HG02642 (cell line): ENCODE results near the gene RBBP7.

Source experiments
- ATAC-seq: cut with Tn5 transposase; IDR thresholded peaks from one replicate; pipeline ENCODE4 v1.9.1; 2021; ENCODE audit warnings: mild to moderate bottlenecking; ENCODE audit not compliant: unreplicated experiment, poor library complexity

RBBP7 gene

GRCh38 chrX:16828124-16828908 is 41.8 kb downstream of the RBBP7 start:
- ATAC-seq: no peak

GRCh38 chrX:16827225-16827624 is 42.9 kb downstream of the RBBP7 start:
- ATAC-seq: no peak

DNA sequence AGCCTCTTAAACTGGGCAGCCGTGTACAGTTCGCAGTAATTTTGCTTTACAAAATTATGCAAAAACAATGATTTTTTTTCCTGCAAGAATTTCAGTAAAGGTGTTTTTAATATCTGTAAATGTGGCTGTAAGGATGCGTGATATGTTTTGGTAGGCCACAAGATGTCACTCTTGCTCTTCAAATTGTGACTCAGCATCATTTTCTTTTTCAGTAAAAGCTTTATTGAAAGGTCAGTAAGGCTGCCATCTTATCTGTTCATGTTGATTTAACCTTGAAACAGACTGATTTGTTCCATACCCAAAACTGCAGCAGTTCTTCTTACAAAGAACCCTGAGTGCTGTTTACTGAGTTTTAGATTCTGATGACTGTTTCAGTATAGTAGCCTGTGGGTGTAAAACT is 44.0 kb downstream of the RBBP7 start:
- ATAC-seq: no peak

GRCh38 chrX:16825264-16826035 is 44.7 kb downstream of the RBBP7 start:
- ATAC-seq: no peak

DNA sequence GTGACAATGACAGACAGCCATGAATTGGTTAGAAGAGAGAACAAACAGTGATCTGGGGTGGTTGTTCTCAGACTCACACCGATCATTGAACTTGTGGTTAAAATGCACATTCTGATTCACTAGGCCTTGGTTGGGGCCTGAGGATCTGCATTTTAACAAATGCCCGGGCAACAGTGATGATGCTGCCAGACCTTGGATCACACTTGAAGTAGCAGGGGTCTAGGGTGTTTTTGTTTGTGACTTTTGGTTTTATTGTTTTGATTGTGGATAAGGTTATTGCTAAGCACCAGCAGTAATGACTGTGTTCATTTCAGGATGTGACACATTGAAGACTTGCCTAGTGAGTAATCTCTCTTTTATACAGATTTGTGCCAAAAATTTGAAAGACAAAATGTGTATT is 47.4 kb downstream of the RBBP7 start:
- ATAC-seq: no peak

GRCh38 chrX:16819634-16820033 is 50.5 kb downstream of the RBBP7 start:
- ATAC-seq: no peak

GRCh38 chrX:16814597-16814996 is 55.6 kb downstream of the RBBP7 start:
- ATAC-seq: no peak

GRCh38 chrX:16807976-16808542 is 62.1 kb downstream of the RBBP7 start:
- no peak for ATAC-seq

DNA sequence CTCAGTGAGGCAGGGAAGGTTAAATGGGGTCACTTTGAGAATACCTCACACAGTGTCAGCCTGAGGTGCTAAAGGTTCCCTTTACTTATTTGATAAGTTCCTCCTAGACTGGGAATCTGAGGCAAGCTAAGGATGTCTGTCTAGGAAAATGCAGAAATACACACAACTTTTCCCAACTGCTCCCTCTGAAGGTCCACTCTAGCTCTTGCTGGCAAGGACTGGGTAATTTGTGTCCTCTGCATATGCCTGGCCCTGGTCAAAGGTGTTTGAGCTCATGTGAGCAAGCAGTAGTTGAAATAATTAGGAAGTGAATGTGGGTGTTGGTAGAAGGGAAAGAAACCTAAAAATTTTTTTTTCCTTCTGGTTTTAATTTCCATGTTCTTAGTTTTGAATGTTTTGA is 62.6 kb downstream of the RBBP7 start:
- no peak for ATAC-seq

DNA sequence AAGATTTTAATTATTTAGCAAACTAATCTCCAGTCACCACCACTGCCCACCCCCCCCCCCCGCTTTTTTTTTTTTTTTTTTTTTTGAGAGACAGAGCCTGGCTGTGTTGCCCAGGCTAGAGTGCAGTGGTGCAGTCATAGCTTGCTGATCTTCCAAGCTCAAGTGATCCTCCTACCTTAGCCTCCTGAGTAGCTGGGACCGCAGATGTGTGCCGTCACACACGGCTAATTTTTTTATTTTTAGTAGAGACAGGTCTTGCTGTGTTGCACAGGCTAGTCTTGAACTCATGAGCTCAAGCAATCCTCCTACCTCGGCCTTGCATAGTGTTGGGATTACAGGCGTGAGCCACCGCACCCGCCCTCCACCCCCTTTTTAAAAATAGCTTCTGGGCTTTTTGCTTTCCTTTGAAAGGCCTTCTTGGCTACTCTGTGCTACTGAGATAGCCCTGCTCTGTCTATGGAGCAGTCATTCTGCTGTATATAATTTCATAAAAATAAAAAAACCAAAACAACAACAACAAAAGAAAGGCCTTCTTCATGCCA is 65.2 kb downstream of the RBBP7 start:
- peak; percentile 60 for ATAC-seq

DNA sequence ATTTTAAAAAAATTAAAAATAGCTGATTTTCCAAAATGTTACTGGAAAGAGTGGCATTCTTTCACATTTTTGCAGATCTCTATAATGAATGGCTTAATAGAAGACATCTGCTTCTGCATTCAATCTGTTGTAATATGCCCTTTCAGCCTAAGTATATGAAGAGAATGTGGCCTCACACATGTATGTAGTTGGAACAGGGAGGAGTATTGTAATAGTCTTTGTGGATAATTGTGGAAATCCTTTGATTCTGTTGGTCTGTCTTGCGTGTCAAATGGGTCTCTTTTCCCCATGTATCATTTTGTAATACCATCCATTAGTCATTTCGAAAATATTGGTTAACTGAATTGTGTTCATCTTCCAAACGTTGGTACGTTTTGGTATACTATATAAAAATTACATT is 72.3 kb downstream of the RBBP7 start:
- no peak for ATAC-seq

DNA sequence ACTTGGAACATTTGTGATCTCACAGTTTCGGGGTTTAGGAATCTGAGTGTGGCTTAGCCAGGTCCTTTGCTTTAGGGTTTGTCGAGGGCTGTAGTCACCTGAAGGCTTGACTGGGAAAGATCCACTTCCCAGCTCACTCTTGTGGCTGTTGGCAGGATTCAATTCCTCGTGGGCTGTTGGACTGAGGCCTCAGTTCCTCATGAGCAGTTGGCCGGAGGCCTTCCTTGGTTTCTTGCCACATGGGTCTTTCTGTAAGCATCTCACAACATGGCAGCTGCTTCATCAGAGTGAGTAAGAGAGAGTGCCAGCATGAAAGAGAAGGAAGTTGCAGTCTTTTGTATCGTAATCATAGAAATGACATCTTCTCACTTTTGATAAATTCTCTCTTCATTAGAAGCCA is 72.8 kb downstream of the RBBP7 start:
- ATAC-seq: no peak

DNA sequence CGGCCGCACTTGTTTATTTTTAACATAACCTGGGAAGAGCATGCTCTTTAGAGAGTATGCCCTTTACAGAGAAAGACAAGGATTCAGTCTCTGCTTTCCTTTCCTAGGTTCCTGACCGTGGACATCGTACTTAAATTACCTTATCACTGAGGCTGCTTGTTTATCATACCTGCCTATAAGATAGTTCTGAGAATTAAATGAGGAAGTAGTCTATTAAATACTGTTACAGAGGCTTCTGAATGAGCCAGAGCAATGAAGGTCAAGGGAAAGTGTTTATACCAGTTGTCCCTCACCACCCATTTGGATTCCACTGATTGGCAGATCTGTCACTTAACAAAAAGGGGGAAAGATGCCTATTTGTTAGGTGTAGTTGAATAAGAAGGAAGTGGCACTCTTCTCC is 73.9 kb downstream of the RBBP7 start:
- no peak for ATAC-seq
